Prostate gland (tissue), 2 donors: ENCODE results near the gene TUBB2B. TPM values are rescaled to one million over a fixed set of nuclear protein-coding genes. Genes with fewer than 3 reads are reported as not detected.
A peak's percentile ranks its signal among the peaks of the same experiment; 100 is the strongest.

Experiments
- DNase-seq: peaks from one replicate; pipeline ENCODE4 v3.0.0-alpha.2; 2019; ENCODE audit warnings: low spot score
- H3K27ac ChIP-seq, 2 donors: fragments of 200-600 bp; sonication (generic); 2 replicates each; pipeline ENCODE4 v1.5.1; 2017 to 2019
- H3K27me3 ChIP-seq: fragments of 200-600 bp; sonication (generic); replicated peaks from 2 replicates; pipeline ENCODE4 v1.5.1; 2019; ENCODE audit not compliant: insufficient read depth
- H3K36me3 ChIP-seq, 2 donors: fragments of 200-600 bp; sonication (generic); 1 replicate in 1 of 2; 2 replicates in 1 of 2; pipeline versions ENCODE4 v1.5.1 to v1.8.1; 2017 to 2019
- H3K4me1 ChIP-seq: fragments of 200-600 bp; sonication (generic); replicated peaks from 2 replicates; pipeline ENCODE4 v1.5.1; 2019
- H3K4me3 ChIP-seq, 2 donors: fragments of 200-600 bp; sonication (generic); 2 replicates each; pipeline ENCODE4 v1.5.1; 2017 to 2019
- H3K9me3 ChIP-seq: fragments of 200-600 bp; sonication (generic); 2 replicates; pipeline ENCODE4 v1.5.1; 2017
- POLR2A ChIP-seq: fragments of 450-650 bp; IDR thresholded peaks from one replicate; pipeline ENCODE4 v1.6.1; 2016; ENCODE audit warnings: antibody characterized with exemption, mild to moderate bottlenecking
- POLR2AphosphoS5 ChIP-seq: sonication (generic); formaldehyde crosslinking; IDR thresholded peaks from one replicate; pipeline ENCODE4 v1.6.1; 2017; ENCODE audit warnings: antibody characterized with exemption
- WGBS: methylation state at CpG from one replicate; pipeline ENCODE4 v1.1.5; 2018; 5-methylcytosine and 5-hydroxymethylcytosine counted together
- intact Hi-C: fragments of 100-400 bp; cut with DNase I; formaldehyde crosslinking; loops from one replicate; pipeline ENCODE4 v1.14.2; 2022
- total RNA-seq, 2 donors: library from RNA; depleted of rRNA; stranded (reverse); fragments of >200 nt; gene quantifications; one replicate each; pipeline ENCODE4 v1.1.0, GENCODE V29; 2016
- TF ChIP-seq, protein P1 (sequence below), 4 experiments: fragments of 200-600 bp in 2 of 4; fragments of 450-650 bp in 2 of 4; sonication (generic) in 2 of 4; IDR thresholded peaks; 1 replicate in 3 of 4; 2 replicates in 1 of 4; pipeline ENCODE4 v1.5.1; 2016 to 2019; ENCODE audit warnings: antibody characterized with exemption in 4 of 4, mild to moderate bottlenecking in 2 of 4, moderate library complexity in 2 of 4

The TUBB2B gene
- total RNA-seq, 2 donors from 2014 or later = 3.9 to 4.5 TPM

- peak within 1 kb of the TSS; percentile 72 to 87 for H3K27ac ChIP-seq
- no peaks in the 10 kb centered on the region for H3K36me3 ChIP-seq
- H3K9me3 ChIP-seq = no peaks in the 10 kb centered on the region
- under 1% methylated on average over 49 of the region's 80 CpGs for WGBS
- H3K4me3 ChIP-seq = peak within 1 kb of the TSS; percentile 91 to 92
- intact Hi-C loops = loop anchor here (10.0 kb wide), 1 partner anchor 244 kb away; no protein-coding TSS in a partner anchor
- DNase-seq = peak; percentile 93
- H3K4me1 ChIP-seq = no peaks in the 10 kb centered on the region
- H3K27me3 ChIP-seq = no peaks in the 10 kb centered on the region
- TF ChIP-seq, protein P1, sequence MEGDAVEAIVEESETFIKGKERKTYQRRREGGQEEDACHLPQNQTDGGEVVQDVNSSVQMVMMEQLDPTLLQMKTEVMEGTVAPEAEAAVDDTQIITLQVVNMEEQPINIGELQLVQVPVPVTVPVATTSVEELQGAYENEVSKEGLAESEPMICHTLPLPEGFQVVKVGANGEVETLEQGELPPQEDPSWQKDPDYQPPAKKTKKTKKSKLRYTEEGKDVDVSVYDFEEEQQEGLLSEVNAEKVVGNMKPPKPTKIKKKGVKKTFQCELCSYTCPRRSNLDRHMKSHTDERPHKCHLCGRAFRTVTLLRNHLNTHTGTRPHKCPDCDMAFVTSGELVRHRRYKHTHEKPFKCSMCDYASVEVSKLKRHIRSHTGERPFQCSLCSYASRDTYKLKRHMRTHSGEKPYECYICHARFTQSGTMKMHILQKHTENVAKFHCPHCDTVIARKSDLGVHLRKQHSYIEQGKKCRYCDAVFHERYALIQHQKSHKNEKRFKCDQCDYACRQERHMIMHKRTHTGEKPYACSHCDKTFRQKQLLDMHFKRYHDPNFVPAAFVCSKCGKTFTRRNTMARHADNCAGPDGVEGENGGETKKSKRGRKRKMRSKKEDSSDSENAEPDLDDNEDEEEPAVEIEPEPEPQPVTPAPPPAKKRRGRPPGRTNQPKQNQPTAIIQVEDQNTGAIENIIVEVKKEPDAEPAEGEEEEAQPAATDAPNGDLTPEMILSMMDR (IDR thresholded peaks at IDR 0.05) = no peak
- TF ChIP-seq POLR2AphosphoS5 (peak; percentile 87), POLR2A (peak; percentile 43)
These were observed 31.5 kb upstream of the TUBB2B start, which contains the start of gene PSMG4 for GRCh38 chr6:3258720-3259490. Gene PSMG4 (plus strand): TSS chr6:3258947. CDS start chr6:3259023, 76 bp downstream.

GRCh38 chr6:3258201-3258600, 30.7 kb upstream of the TUBB2B start:
- intact Hi-C loops = loop anchor here (10.0 kb wide), 1 partner anchor 243 kb away; no protein-coding TSS in a partner anchor
- Histone ChIP-seq H3K36me3 (no peaks in the 10 kb centered on the region), H3K27ac (peak overlapping the region; percentile 72 to 87), H3K9me3 (no peaks in the 10 kb centered on the region), H3K4me3 (peak overlapping the region; percentile 91 to 92), H3K4me1 (no peaks in the 10 kb centered on the region), H3K27me3 (no peaks in the 10 kb centered on the region)
- 41% methylated on average over 12 of the region's 12 CpGs for WGBS
- TF ChIP-seq POLR2AphosphoS5 = no peak
- TF ChIP-seq, protein P1 (IDR thresholded peaks at IDR 0.05) = no peak
- no peak for TF ChIP-seq POLR2A
- no peak for DNase-seq

GRCh38 chr6:3253597-3253961, 26.1 kb upstream of the TUBB2B start:
- Histone ChIP-seq H3K4me1 (peaks cover 2% of the 10 kb centered on the region), H3K4me3 (no peak overlapping the region), H3K27me3 (no peaks in the 10 kb centered on the region), H3K27ac (no peak overlapping the region), H3K36me3 (no peaks in the 10 kb centered on the region), H3K9me3 (no peaks in the 10 kb centered on the region)
- TF ChIP-seq POLR2AphosphoS5 (no peak), POLR2A (no peak)
- TF ChIP-seq, protein P1 (IDR thresholded peaks at IDR 0.05) = no peak
- intact Hi-C loops = loop anchor here (5.0 to 10.0 kb wide), 3 partner anchors 91 to 239 kb away; no protein-coding TSS in a partner anchor
- 95% methylated on average over 40 of the region's 40 CpGs for WGBS
- no peak for DNase-seq

DNA sequence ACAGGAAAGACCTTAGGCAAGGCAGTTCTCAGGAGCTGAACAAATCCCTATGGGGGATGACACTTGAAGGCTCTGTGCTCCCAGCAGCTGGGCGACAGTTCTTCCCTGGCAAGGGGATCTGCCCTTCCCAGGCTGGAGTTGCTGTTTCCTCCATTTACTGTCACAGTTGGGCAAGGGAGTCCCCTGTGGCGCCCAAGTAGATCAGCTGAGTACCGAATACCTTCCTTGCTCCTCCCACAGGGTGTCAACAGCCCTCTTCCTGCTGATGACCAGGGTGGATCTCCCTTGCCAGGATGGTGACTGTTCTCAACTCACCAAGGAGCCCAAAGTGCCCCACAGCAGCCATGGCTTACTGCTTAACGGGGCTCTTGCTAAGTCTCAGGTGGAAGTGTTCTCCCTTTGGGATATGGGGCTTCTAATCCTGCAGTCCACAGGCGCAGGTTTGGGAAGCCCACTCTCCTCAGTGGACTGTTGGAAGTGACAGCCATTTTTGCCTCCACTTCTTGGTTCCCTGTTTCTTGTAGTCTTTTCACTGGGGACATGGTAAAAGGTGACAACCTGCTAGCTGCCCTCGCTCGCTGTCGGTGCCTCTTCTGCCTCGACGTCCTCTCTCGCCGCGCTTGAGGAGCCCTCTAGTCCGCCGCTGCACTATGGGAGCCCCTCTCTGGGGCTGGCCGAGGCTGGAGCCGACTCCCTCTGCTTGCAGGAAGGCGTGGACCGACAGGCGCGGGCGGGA, 25.6 kb upstream of the TUBB2B start:
- WGBS = 97% methylated on average over 21 of the region's 22 CpGs
- Histone ChIP-seq H3K27me3 (no peaks in the 10 kb centered on the region), H3K36me3 (no peaks in the 10 kb centered on the region), H3K27ac (no peak overlapping the region), H3K9me3 (no peaks in the 10 kb centered on the region), H3K4me1 (peaks cover 2% of the 10 kb centered on the region), H3K4me3 (no peak overlapping the region)
- no peak for DNase-seq
- intact Hi-C loops = loop anchor here (5.0 to 10.0 kb wide), 3 partner anchors 91 to 238 kb away; no protein-coding TSS in a partner anchor
- TF ChIP-seq POLR2A = no peak
- no peak for TF ChIP-seq POLR2AphosphoS5
- TF ChIP-seq, protein P1 (IDR thresholded peaks at IDR 0.05) = no peak
